Measurements from ENCODE around the gene TOLLIP.

TOLLIP gene

GRCh38 chr11:1305501-1306056 lies 3.9 kb downstream of the TOLLIP start:
- H3K27ac ChIP-seq (ENCODE audit: extremely low read depth, low read depth, low read length), result no peak overlapping the region
- H3K9me3 ChIP-seq (ENCODE audit: control insufficient read depth, insufficient read depth, low read depth, low read length), result no peaks in the 10 kb centered on the region
- no peaks in the 10 kb centered on the region for H3K4me1 ChIP-seq (ENCODE audit: control insufficient read depth, insufficient read depth, low read length)
- no peak for TF ChIP-seq ZNF449 (tag by site-specific recombination; IDR thresholded peaks at IDR 0.05)
- TF ChIP-seq ZNF274 (IDR thresholded peaks at IDR 0.05; ENCODE audit: low read length), result no peak
- no peak for TF ChIP-seq ZNF274 (tag by site-specific recombination; IDR thresholded peaks at IDR 0.05; ENCODE audit: borderline replicate concordance)
- TF ChIP-seq ZNF239 (tag by site-specific recombination; IDR thresholded peaks at IDR 0.05), result no peak
- no peak for TF ChIP-seq CTCF (tag by site-specific recombination; IDR thresholded peaks at IDR 0.05)
- no peak for TF ChIP-seq ZNF311 (tag by site-specific recombination; IDR thresholded peaks at IDR 0.05; ENCODE audit: borderline replicate concordance)
- no peak for TF ChIP-seq ZNF837 (tag by site-specific recombination; IDR thresholded peaks at IDR 0.05)
- no peak for TF ChIP-seq ZNF19 (tag by site-specific recombination; IDR thresholded peaks at IDR 0.05; ENCODE audit: low read depth)
- no peak for TF ChIP-seq ZNF558 (tag by site-specific recombination; IDR thresholded peaks at IDR 0.05)
- no peak for TF ChIP-seq KLF10 (tag by site-specific recombination; IDR thresholded peaks at IDR 0.05)
- no peak for TF ChIP-seq ZNF302 (tag by site-specific recombination; IDR thresholded peaks at IDR 0.05; ENCODE audit: low read depth)
- TF ChIP-seq ZNF133 (tag by site-specific recombination; IDR thresholded peaks at IDR 0.05), result no peak
- TF ChIP-seq ZBTB49 (tag by site-specific recombination; IDR thresholded peaks at IDR 0.05; ENCODE audit: low read depth), result no peak
- TF ChIP-seq ZFHX2 (tag by site-specific recombination; conservative IDR thresholded peaks at IDR 0.05), result no peak
- H3K4me3 ChIP-seq (ENCODE audit: low read depth, low read length), result no peak overlapping the region
- CTCF ChIA-PET, result interaction anchor here (0.7 to 0.8 kb wide), 2 partner anchors 269 to 389 kb away, joined by 3 to 4 read pairs; no protein-coding TSS in a partner anchor
- POLR2A ChIA-PET, result no interaction called here
- peaks cover 0 to 44% of the 10 kb centered on the region in 2 experiments; a peak in 1 of 3 replicates for H3K36me3 ChIP-seq (ENCODE audit: control insufficient read depth in 2 of 2, insufficient read depth in 1 of 2, low read length in 2 of 2)

GRCh38 chr11:1305063-1305495 lies 4.4 kb downstream of the TOLLIP start:
- Histone ChIP-seq H3K4me3 (ENCODE audit: low read depth, low read length) (no peak overlapping the region), H3K36me3 (ENCODE audit: control insufficient read depth in 2 of 2, insufficient read depth in 1 of 2, low read length in 2 of 2) (peaks cover 0 to 44% of the 10 kb centered on the region in 2 experiments; a peak in 1 of 3 replicates), H3K27ac (ENCODE audit: extremely low read depth, low read depth, low read length) (no peak overlapping the region), H3K4me1 (ENCODE audit: control insufficient read depth, insufficient read depth, low read length) (no peaks in the 10 kb centered on the region), H3K9me3 (ENCODE audit: control insufficient read depth, insufficient read depth, low read depth, low read length) (no peaks in the 10 kb centered on the region)
- POLR2A ChIA-PET, result no interaction called here
- TF ChIP-seq GLI2 (tag by site-specific recombination; IDR thresholded peaks at IDR 0.05; ENCODE audit: borderline replicate concordance, low read depth) (no peak), ZNF274 (IDR thresholded peaks at IDR 0.05; ENCODE audit: low read length) (no peak), ZNF274 (tag by site-specific recombination; IDR thresholded peaks at IDR 0.05; ENCODE audit: borderline replicate concordance) (no peak), ZNF791 (tag by site-specific recombination; IDR thresholded peaks at IDR 0.05) (no peak)
- CTCF ChIA-PET, result interaction anchor here (0.7 to 0.8 kb wide), 2 partner anchors 270 to 389 kb away, joined by 3 to 4 read pairs; no protein-coding TSS in a partner anchor

Data from HEK293 (cell line).